Astrocyte of the cerebellum (primary cell): Measurements from ENCODE around the gene PDE8A.

Experiments
- DNase-seq: peaks from one replicate; pipeline ENCODE4 v3.0.0-alpha.2; 2011; ENCODE audit warnings: low read depth
- H3K4me3 ChIP-seq: 2 replicates; pipeline ENCODE4 v1.5.1; 2011; ENCODE audit warnings: mild to moderate bottlenecking, low read depth, low read length, moderate library complexity
- CTCF ChIP-seq: IDR thresholded peaks from 2 replicates; pipeline ENCODE4 v1.5.1; 2012; ENCODE audit warnings: low read length, low read depth, moderate library complexity, mild to moderate bottlenecking; ENCODE audit errors: missing control alignments
- in situ Hi-C: cut with HindIII; loops from 2 replicates; pipeline ENCODE4 v1.10.0; 2017; ENCODE audit warnings: low sequenced_read_pairs

Gene PDE8A

GRCh38 chr15:84960391-84961113 is 21.1 kb upstream of the PDE8A start:
- no peak overlapping the region for H3K4me3 ChIP-seq
- DNase-seq: no peak
- TF ChIP-seq CTCF: no peak
- in situ Hi-C loops: no loop called here

- no peak for TF ChIP-seq CTCF
- no peak overlapping the region for H3K4me3 ChIP-seq
- in situ Hi-C loops: no loop called here
- peak; percentile 66 for DNase-seq
Observed at GRCh38 chr15:84961114-84961452, 20.6 kb upstream of the PDE8A start.

GRCh38 chr15:84961707-84962106 is 19.9 kb upstream of the PDE8A start:
- no peak for DNase-seq

GRCh38 chr15:84962955-84963354 is 18.7 kb upstream of the PDE8A start:
- in situ Hi-C loops: no loop called here
- H3K4me3 ChIP-seq: no peak overlapping the region
- no peak for TF ChIP-seq CTCF
- no peak for DNase-seq

More at GRCh38 chr15:84961707-84962106, 19.9 kb upstream of the PDE8A start:
- no peak for TF ChIP-seq CTCF
- H3K4me3 ChIP-seq: no peak overlapping the region
- in situ Hi-C loops: no loop called here

- in situ Hi-C loops: no loop called here
- no peak for DNase-seq
- H3K4me3 ChIP-seq: no peak overlapping the region
- no peak for TF ChIP-seq CTCF
Observed at GRCh38 chr15:84967380-84967779, 14.3 kb upstream of the PDE8A start.

- no peak overlapping the region for H3K4me3 ChIP-seq
- TF ChIP-seq CTCF: no peak
- DNase-seq: no peak
- in situ Hi-C loops: no loop called here
Observed at GRCh38 chr15:84968301-84968700, 13.4 kb upstream of the PDE8A start.
